ENCODE results near the gene DNHD1.

- TF ChIP-seq, protein P1, sequence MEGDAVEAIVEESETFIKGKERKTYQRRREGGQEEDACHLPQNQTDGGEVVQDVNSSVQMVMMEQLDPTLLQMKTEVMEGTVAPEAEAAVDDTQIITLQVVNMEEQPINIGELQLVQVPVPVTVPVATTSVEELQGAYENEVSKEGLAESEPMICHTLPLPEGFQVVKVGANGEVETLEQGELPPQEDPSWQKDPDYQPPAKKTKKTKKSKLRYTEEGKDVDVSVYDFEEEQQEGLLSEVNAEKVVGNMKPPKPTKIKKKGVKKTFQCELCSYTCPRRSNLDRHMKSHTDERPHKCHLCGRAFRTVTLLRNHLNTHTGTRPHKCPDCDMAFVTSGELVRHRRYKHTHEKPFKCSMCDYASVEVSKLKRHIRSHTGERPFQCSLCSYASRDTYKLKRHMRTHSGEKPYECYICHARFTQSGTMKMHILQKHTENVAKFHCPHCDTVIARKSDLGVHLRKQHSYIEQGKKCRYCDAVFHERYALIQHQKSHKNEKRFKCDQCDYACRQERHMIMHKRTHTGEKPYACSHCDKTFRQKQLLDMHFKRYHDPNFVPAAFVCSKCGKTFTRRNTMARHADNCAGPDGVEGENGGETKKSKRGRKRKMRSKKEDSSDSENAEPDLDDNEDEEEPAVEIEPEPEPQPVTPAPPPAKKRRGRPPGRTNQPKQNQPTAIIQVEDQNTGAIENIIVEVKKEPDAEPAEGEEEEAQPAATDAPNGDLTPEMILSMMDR (IDR thresholded peaks at IDR 0.05) = no peak
- TF ChIP-seq POLR2AphosphoS5 (IDR thresholded peaks at IDR 0.05; ENCODE audit: low read depth, low read length) = no peak
Measured at GRCh38 chr11:6504166-6504565, 7.1 kb downstream of the DNHD1 start.

Data from Panc1 (cell line).